ENCODE measurements around the gene SLC25A43. TPM values are rescaled to one million over a fixed set of nuclear protein-coding genes. Genes with fewer than 3 reads are reported as not detected.
"Not testable (repeated sequence)": the region's sequence is repeated elsewhere in the genome, so short reads cannot be mapped to it uniquely, and the experiment has no call there.

Gene SLC25A43
- total RNA-seq, 1 experiment from 2014 or later = 4.5 TPM

GRCh38 chrX:119492463-119492862, 93.3 kb downstream of the SLC25A43 start:
- ChIA-PET POLR2A (interaction anchor here (0.7 kb wide), 1 partner anchor 24 kb away, joined by 5 read pairs; the partner anchor contains the start of gene SLC25A5), CTCF (no interaction called here)
- TF ChIP-seq AR (CRISPR knock-in tag; IDR thresholded peaks at IDR 0.05) (no peak), MLX (CRISPR knock-in tag; IDR thresholded peaks at IDR 0.05) (no peak), ZNF423 (CRISPR knock-in tag; IDR thresholded peaks at IDR 0.05) (no peak), ARID4B (CRISPR knock-in tag; IDR thresholded peaks at IDR 0.05; ENCODE audit: borderline replicate concordance) (no peak), ZNF425 (CRISPR knock-in tag; conservative IDR thresholded peaks at IDR 0.05) (no peak), CDX4 (CRISPR knock-in tag; IDR thresholded peaks at IDR 0.05; ENCODE audit: borderline replicate concordance) (no peak), KAT7 (CRISPR knock-in tag; IDR thresholded peaks at IDR 0.05; ENCODE audit: borderline replicate concordance) (no peak), ZNF281 (CRISPR knock-in tag; IDR thresholded peaks at IDR 0.05) (no peak), ZNF512 (CRISPR knock-in tag; IDR thresholded peaks at IDR 0.05; ENCODE audit: borderline replicate concordance) (no peak), ZNF138 (CRISPR knock-in tag; conservative IDR thresholded peaks at IDR 0.05) (no peak), SP1 (CRISPR knock-in tag; conservative IDR thresholded peaks at IDR 0.05) (no peak), ZNF671 (CRISPR knock-in tag; IDR thresholded peaks at IDR 0.05) (no peak)
- no peak overlapping the region for H3K4me3 Mint-ChIP-seq
- H3K9me3 Mint-ChIP-seq = no peaks in the 10 kb centered on the region
- no peak overlapping the region for H3K27ac Mint-ChIP-seq
- ATAC-seq = no peak
- no peaks in the 10 kb centered on the region; the same call in 1 of the 2 replicates for H3K27me3 Mint-ChIP-seq (ENCODE audit: low read depth)
- no peaks in the 10 kb centered on the region; the same call in 1 of the 2 replicates for H3K4me1 Mint-ChIP-seq
- no peak for DNase-seq (ENCODE audit: low spot score)
- no peaks in the 10 kb centered on the region for H3K36me3 Mint-ChIP-seq

- ATAC-seq; H3K4me1 Mint-ChIP-seq; H3K36me3 Mint-ChIP-seq; POLR2A ChIA-PET; H3K27me3 Mint-ChIP-seq (ENCODE audit: low read depth); H3K27ac Mint-ChIP-seq; H3K9me3 Mint-ChIP-seq; H3K4me3 Mint-ChIP-seq; DNase-seq (ENCODE audit: low spot score): not testable (repeated sequence)
- CTCF ChIA-PET = interaction anchor here (0.7 to 1.7 kb wide), 8 partner anchors 11 to 375 kb away, joined by 3 to 11 read pairs (median 4); partner anchors contain the start of gene SOWAHD
Measured at GRCh38 chrX:119493851-119494495, 94.8 kb downstream of the SLC25A43 start.

All from WTC11 (cell line).